T-helper 2 cell (primary cell): ENCODE results near the gene TBL1X.
A peak's percentile ranks its signal among the peaks of the same experiment; 100 is the strongest.

Experiments used
- DNase-seq, 5 experiments: peaks; one replicate each; pipeline versions ENCODE4 v3.0.0 to v3.0.0-alpha.2; 2012 to 2022

The TBL1X gene

DNA sequence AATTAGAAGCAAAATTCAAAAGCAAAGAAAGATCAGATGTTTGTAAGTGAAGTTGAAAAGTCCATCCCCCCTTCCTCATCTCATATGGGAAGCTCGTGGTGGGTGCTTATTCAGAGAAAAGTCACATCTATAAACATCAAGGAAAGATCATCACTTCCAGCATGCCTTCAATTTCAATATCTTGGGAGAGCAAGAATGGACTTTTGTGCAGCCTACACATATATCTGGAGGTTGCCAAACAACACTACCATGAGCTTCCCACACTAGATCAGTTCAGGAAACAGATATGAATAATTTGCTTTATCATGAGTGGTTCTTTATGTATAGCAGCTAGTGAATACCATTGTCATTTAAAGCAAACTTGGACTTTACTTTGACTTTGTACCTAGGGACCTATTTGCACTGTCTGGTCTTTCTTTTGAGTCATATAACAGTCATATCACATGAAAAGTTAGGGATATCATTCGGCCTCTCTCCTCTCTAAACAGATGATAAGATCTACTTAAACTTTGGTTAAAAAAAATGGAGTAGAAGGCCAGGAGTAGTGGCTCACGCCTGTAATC lies 5.6 kb upstream of the TBL1X start:
- DNase-seq, result no peak

DNA sequence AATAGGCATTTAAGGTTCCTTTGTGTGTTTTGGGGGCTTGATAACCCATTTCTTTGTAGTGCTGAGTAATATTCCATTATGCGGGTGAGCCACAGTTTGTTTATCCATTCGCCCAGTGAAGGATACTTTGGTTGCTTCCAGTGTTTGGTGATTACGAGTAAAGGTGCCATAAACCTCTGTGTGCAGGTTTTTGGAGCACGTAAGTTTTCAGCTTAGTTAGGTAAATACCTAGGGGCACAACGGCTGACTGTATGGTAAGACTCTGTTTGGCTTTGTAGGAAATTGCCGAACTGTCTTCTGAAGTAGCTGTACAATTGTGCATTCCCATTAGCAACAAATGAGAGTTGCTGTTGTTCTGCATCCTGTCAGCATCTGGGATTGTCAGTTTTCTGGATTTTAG lies 3.8 kb upstream of the TBL1X start:
- DNase-seq, result no peak

DNA sequence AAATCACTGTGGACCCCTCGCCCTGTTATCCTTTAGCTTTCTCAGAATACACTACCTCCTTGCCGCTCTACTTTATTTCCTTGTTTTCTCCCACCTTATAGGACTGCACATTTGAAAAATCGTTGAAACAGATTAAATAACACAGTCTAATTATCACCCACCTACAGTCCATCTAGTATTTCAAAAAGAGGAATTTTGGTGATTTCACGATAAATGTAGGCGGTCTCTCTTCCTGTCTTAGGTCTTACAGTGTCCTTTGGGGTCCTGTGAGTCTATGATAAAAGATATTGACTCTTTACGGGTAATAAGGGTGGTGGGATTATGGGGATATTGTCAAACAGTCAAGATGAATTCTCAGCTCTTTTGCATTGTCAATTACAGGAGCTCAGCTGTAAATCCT lies 2.4 kb upstream of the TBL1X start:
- no peak for DNase-seq

DNA sequence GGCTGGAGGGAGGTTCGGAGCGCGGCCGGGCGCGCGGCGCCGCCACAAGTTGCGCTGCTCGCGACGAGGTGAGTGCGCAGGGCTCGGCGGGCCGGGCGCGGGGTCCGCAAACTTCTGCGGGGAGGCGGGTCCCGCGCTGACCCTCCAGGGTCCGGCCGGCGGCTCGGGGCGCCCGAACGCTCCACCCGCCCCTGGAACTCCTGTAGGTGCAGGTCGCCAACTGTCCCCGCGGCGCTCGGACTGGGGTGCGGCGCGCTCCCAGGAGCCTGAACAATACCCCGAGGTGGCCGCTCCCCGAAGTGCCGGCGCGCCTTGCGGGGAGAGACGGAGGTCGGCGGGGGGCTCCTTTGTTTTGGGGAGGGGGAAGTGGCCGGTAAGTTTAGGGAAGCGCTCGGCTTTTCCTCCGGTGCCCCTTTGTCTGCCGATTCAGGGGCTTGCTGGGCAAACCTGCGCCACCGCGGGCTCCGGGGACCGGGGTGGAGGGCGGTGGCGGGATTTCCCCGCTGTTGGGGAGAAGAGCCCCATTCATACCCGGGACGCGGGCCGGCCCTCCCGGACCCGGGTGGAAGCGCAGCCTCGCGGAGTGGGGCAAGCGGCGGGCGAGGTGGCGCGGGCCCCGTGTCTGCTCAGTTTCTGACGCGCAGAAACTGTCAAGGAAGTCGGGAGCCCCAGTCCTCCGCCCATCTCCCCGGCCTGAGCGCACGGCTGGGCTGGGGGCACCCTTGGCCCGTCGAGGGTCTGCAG lies 694 bp downstream of the TBL1X start:
- DNase-seq, result peak in 4 of 5 experiments; percentile 9 to 42 (median 25)

DNA sequence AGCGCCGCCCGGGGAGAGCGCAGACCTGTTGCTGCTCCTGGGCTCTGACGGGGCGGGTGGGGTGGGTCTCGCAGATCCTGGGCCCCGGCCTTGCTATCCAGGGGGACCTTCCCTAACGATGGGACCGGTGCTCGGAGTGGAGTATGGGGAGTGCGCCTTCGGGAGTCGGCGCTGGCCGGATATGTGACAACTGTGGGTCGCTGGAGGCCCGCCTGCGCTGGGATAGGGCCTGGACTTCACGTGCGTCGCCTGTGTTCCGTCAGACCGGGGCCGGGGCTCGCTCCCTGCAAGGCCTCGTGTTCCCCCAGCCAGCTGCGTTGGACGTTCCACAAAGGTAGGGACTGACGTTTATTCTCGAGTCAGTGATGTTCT lies 1.3 kb downstream of the TBL1X start:
- DNase-seq, result peak in 1 of 5 experiments; percentile 25

DNA sequence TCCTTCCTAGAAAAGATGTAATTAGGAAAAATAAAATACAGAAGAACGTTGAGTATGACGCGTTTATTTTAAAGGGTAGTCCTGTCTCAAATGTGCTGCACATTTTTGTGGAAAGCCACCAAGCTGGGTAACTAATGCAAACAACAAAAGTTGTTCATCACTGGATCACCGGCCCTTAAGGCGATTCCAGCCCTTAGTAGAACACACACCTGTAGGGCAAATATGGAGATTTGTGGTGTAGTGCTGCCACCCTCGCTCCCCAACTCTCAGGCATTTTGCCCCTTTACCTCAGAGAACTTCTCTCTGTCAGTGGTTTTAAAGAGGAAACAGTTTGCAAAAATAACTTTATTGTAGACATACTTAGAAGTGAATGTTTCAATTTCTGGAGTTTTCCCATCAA lies 1.9 kb downstream of the TBL1X start:
- DNase-seq, result peak in 1 of 5 experiments; percentile 15

DNA sequence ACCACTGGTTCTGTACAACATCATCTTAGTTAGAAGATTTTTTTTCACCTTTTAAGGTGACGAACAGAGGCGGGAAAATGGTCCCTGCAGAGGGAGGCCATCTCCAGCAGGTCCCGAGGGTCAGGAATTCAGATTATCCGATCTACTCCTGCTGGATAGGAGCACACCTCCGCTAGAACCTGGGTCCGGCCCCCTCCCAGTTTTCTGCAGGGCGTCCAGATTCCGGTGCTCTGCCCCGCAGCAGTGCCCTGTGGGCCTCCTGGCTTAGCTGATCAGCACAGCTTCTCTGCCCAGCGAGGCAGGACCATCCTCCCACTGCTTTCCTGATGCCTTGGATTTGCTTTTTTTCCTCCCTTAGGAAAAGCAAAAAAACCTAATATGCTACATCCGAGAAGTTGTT lies 2.3 kb downstream of the TBL1X start:
- DNase-seq, result no peak

DNA sequence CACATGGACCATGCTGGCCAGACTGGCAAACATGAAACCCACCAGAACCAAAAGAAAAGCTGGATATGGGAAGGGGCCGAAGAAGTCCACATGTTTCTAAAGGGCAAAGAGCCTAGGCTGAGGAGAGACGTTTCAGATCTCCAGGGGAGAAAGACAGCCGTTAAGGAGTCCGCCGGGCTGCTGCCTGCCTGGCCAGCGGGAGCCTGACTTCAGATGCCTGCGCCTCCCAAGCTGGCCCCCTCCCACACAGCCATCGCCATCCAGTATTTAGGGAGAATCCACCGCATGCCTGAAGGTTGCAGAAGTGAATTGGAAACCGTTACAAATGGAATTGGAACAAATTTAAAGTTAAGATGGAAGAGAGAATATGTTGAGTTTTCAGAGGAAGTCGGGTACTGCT lies 2.9 kb downstream of the TBL1X start:
- no peak for DNase-seq

DNA sequence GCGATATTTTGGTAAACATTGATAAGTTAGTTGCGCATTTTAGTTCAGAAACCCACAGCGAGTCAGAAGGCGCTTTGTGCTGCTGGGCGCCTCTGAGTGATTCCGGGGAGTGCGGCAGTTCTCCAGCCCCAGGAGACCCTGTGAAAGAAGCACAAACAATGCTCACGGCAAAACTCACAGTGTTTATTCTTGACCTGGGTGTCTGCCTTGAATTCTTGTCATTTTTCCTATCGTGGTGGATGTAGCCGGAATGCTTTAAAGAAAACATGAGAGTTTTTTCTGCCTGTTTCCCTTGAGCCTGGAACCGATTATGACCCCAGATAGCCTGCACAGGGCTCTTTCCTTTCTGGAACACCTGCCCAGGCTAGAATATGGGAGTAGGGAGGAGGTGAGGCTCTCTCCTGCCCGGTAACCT lies 6.7 kb downstream of the TBL1X start:
- DNase-seq, result no peak

DNA sequence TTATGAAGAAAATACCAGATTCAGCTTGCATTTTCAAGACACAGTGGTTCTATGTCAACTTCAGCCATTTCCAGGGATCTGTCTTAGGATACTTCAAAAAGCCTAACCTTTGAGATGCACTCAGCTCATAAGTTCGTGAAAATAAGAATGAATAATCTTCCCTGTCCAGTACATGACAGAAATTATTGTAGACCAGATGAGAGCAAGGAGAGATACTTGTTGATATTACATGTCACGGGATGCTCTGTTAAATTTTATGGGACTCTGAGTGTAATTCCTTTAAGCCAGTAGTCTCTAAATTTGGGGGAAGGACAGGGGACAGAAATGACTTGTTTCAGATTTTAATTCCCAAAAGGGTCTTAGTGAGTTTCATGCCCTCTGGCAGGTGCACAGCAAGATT lies 8.8 kb downstream of the TBL1X start:
- DNase-seq, result no peak

DNA sequence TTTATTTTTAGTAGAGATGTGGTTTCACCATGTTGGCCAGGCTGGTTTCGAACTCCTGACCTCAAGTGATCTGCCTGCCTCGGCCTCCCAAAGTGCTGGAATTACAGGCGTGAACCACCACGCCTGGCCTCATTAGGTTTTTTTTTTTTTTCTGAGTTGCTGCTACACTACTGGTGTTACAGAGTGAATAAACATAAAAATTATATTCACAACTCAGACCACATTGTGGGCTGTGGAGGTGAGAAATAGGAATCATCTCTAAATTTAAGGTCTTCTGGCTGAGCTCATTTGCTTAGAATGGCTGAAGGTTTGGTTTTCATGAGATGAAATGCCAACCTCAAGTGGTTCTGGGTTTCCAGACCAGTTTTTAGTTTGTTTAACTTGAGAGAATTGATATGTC lies 10.6 kb downstream of the TBL1X start:
- DNase-seq, result peak in 1 of 5 experiments; percentile 32

DNA sequence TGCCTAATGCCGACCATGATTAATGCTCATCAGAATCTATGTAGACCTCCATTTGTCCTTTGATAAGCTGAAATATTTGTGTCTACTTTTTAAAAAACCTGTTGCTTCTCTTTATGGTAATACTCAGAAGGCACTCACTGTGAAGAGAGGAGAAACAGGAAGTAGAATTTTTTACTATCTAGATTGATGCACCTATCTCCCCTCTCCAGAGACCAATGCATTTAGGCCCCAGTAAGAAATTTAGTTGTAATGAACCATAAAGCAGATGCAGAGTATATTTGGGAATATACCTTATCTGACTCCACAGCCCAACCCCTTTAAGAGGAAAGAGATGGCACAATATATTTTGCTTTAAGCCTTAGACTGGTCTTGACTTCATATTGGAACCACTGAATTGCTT lies 11.1 kb downstream of the TBL1X start:
- no peak for DNase-seq

DNA sequence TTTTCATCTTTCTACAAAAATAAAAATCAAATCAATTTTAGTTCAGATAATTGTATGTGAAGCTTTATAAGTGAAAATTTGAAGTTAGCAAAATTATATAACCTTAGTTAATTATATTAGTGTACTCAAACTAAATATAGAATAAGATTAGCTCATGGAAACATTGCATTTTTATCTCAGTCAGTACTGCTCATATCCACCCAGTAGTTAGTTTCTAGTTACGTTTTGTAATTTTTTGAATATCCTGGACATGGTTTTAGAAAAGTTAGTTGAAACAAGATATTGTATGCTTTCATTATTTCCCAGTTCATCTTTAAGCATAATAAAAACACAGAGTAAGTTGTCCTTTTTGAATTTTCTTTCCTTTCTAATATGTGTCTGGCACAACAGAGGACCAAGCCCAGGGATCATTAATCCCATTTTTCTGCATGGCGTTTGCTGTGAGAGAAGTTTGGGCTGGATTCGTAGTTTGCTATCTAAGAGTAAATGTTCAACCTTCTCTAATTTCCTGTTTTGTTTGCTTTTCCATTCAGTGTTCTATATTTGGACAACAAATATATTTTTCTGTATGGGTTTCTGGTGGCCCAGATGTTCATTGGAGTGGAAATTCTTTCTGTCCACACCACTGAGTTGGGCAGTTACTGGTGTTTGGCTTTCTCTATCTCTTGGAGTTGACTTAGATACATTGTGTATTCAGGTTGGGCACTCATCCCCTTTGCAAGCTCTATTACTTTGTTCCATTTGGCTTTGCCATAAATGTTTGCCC lies 12.1 kb downstream of the TBL1X start:
- no peak for DNase-seq

DNA sequence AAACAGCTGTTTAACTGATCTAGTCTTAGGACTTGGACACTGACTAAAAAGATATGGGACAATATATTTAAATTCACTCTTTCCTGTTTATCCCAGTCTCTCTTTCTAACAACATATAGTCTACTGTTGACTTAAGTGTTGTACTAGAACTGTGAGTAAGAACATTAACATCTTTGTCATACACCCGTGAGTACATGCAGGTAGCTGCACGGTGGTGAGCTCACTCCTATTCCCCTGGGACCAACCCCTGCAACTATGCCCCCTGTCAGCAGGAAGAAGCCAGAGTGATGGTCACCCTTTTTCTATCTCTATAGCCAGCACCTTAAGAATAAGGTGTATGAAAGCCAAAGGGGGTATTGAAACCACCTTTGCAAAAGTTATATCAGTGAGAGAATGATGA lies 17.6 kb downstream of the TBL1X start:
- DNase-seq, result no peak

DNA sequence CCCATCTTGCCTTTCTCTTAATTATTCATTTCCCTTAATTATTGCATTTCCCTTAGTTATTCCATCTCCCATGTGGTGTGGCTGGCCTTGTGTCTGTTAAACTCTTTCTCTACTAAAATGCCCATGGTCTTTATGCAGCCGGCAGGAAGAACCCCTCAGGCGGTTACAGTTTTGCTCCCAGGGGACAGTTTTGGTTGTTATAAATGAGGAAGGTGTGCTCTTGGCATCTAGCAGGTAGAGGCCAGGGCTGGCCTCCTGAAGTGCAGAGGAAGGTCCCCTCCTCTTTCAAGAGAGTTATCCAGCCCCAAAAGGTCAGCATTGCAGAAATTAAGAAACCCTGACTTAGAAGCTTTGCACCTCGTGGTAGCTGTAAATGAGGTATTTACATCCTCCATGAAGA lies 18.0 kb downstream of the TBL1X start:
- no peak for DNase-seq

DNA sequence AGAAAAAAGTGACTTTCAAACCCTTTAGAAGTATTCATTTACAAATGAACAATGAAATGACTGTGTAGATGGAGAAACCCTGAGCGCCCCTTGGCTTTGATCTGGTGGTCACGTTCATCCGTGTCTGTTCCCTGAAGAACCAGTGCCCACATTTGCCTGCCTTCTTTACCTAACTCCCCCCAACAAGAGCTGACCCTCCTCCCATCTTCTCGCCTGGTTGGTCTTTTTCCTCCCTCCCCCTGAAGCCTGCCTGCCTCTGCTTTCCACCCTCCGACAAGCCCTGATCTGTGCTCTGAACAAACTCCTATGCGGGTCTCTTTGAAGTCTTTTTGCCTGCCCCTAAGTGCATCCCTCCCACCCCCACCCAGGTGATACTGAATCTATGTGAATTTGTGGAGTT lies 18.5 kb downstream of the TBL1X start:
- no peak for DNase-seq

DNA sequence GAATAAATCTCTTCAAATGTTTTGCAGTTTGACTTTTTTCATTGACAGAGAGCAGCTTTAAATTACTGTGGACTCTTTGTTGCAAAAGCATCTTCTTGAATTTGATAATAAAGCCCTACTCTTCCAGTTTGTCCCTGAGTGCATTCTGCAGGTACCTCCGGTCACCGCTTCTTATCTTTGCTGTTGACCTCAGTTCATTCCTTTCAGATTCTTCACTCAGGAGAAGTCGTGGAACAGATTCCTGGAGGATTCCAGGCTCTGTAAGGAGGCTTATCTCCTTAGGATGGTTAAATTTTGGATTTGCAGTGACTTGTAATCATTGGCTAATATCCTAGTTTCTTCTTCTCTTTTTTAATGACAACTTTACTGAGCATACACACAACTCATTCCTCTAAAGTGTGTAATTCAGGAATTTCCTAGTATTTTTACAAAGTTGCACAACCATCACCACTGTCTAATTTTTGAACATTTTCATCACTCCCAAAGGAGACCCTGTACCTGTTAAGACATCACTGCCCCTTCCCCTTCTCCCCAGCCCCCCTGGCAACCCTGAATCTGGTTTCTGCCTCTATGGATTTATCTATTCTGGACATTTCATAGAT lies 22.0 kb downstream of the TBL1X start:
- no peak for DNase-seq

DNA sequence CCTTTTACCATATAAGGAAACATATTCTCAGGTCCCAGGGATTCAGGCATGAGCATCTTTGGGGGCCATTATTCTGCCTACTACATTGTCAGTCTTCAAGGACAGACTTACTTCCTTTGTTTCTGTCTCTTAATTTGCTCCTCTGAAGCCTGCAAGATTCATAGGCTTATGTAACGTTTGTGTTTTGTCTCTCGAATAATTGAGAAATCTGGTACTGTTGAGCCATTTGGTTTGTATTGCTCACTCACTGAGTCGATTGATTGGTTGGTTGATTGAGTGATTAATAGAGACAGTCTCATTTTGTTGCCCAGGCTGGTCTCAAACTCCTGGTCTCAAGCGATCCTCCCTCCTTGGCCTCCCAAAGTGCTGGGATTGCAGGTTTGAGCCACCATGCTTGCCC lies 23.7 kb downstream of the TBL1X start:
- no peak for DNase-seq

DNA sequence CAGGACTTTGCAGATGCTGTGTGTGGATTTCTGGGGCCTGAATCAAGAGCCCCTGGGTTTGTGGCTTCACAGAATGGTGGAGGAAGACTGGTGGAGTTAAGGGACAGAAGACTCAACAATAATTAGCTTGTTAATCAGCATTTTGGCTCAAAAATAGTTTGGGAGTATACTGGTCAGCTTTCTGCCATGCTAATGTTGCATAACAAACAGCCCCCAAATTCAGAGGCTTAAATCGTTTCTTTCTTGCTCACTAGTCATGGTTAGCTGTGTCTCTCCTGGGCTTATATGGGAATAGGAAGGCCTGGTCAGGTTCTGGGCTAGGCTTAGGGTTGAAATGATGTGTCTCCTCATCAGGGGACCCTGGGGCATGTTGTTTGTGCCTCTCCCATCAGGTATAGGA lies 24.4 kb downstream of the TBL1X start:
- DNase-seq, result no peak

DNA sequence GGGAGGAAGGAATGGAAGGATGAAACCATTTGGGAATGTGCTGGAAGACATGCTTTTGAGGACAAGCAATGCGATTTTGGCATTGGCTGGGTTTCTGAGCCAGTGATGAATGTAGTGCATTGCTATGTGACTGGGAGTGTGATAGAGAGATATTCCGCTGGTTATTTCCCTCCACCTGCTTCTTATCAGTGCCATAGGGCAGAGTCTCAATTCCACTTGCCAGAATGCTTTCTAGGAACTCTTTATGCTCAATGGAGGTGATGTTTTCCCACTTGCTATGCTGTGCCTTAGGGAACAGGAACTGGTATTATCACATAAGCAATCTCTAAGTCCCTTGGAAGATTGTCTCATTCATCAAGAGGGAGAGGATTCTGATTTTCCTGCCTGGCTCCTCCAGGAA lies 28.0 kb downstream of the TBL1X start:
- no peak for DNase-seq

DNA sequence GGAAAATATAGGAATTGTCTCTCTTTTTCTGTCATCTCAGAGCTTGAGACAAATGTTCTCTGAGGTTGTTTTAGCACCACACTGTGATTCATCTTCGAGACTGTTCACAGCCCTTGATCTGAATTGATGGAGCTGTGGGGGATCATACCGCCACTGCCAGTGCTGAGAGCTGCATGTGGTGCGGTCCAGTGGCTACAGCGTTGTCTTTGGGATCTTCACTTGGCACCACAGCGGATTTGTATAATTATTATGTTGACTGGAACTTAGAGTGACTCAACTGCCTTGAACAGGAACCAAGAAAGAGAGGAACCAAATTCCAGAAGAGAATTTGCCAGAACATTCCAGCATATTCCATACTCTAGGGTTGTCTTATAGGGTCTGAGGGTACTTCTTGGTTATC lies 29.1 kb downstream of the TBL1X start:
- no peak for DNase-seq

DNA sequence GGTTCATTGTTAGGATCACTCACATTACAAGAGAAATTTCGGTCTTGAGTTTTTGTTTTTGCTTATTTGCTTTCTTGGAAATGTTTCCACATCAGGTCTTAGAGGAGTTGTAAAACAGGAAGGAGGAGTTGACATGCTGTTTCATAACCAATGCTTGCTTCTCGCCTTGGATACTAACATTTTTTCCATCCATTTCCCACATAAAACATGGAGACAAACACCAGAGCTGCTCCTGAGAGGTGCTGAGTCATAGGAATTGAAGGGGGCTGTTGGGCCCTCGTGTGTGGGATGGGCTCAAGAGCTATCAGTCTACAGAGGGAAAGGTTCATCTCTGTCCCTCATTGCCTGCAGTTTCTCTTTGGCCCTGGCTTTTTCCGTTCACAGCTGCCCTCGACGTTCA lies 29.9 kb downstream of the TBL1X start:
- no peak for DNase-seq

DNA sequence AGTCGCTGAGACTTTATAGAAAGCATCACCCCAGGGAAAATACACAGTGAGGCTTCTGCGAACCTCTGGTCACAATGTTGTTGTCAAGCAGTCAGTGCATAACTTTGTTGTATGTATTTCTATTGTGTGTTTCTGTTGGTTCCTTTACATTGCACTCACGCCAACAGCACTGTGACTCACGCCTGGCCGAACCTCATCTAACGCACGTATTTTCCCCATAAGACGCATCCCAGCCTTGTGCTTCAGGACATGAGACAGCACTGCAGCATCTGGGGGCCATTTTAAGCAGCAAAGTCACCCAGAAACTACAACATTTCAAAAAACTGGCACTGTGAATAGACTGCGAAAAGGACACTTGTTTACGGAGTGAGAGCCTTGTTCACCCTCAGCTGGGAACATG lies 30.6 kb downstream of the TBL1X start:
- no peak for DNase-seq

DNA sequence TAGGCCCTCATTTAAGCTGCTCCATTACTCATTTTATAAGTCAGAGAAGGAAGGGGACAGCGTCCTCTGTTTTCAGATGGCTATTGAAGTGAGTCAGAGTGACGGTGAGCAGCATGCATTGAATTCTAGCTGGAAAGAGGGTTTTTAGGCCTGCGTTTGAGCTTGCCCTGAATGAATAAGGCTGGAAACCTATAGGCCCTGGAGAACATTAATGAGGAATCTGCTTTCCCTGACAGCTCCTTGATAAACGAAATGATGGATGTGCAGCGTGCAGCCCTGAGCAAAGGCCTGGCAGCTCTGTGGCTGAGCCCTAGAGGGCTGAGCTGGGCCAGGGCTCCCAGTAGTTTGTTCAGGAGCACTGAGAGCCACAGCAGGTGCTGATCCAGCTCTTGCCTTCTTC lies 33.4 kb downstream of the TBL1X start:
- DNase-seq, result no peak
